Suppressor macrophage (primary cell): ENCODE data around the gene PHETA2.

Experiments used
- DNase-seq, 4 experiments: peaks; one replicate each; pipeline ENCODE4 v3.0.0-alpha.2; 2020 to 2022
- total RNA-seq, 17 experiments: gene quantifications; one replicate each; lab custom pipeline; 2026; ENCODE audit warnings: mixed read lengths in 6 of 17, inconsistent platforms in 3 of 17; lab: John Stamatoyannopoulos, UW

The PHETA2 gene
- 0.53 to 7.3 (median 2.8) reads per million in 17 experiments for total RNA-seq

- DNase-seq: peak; percentile 43 to 69 (median 47)
Observed at GRCh38 chr22:42074132-42074811, at the start of gene PHETA2. Gene PHETA2, plus strand, starts transcription at chr22:42074248. Its CDS starts 3,046 bp downstream, at chr22:42077294.

GRCh38 chr22:42025421-42025820 is 48.6 kb upstream of the PHETA2 start:
- no peak for DNase-seq

GRCh38 chr22:42026705-42027104 is 47.3 kb upstream of the PHETA2 start:
- no peak for DNase-seq

GRCh38 chr22:42033263-42034181 is 40.5 kb upstream of the PHETA2 start:
- no peak for DNase-seq

- DNase-seq: no peak
Observed at GRCh38 chr22:42035256-42035655, 38.8 kb upstream of the PHETA2 start.

GRCh38 chr22:42039271-42039670 is 34.8 kb upstream of the PHETA2 start:
- no peak for DNase-seq

GRCh38 chr22:42041784-42042183 is 32.3 kb upstream of the PHETA2 start:
- DNase-seq: no peak

GRCh38 chr22:42050641-42051180 is 23.3 kb upstream of the PHETA2 start:
- DNase-seq: no peak

- no peak for DNase-seq
Observed at GRCh38 chr22:42052765-42053164, 21.3 kb upstream of the PHETA2 start.

- no peak for DNase-seq
Observed at GRCh38 chr22:42056757-42057511, 17.1 kb upstream of the PHETA2 start.

GRCh38 chr22:42060489-42060888 is 13.6 kb upstream of the PHETA2 start:
- no peak for DNase-seq

- no peak for DNase-seq
Observed at GRCh38 chr22:42061041-42061440, 13.0 kb upstream of the PHETA2 start.

- no peak for DNase-seq
Observed at GRCh38 chr22:42062506-42063170, 11.4 kb upstream of the PHETA2 start.

GRCh38 chr22:42064629-42065028 is 9.4 kb upstream of the PHETA2 start:
- DNase-seq: no peak

- no peak for DNase-seq
Observed at GRCh38 chr22:42065438-42066125, 8.5 kb upstream of the PHETA2 start.

- no peak for DNase-seq
Observed at GRCh38 chr22:42066126-42066761, 7.8 kb upstream of the PHETA2 start.

- no peak for DNase-seq
Observed at GRCh38 chr22:42066937-42067336, 7.1 kb upstream of the PHETA2 start.

GRCh38 chr22:42067671-42068251 is 6.3 kb upstream of the PHETA2 start:
- no peak for DNase-seq

GRCh38 chr22:42068291-42068690 is 5.8 kb upstream of the PHETA2 start:
- no peak for DNase-seq

GRCh38 chr22:42069801-42070516 is 4.1 kb upstream of the PHETA2 start:
- peak; percentile 67 to 85 (median 79) for DNase-seq
